Endothelial cell of umbilical vein (primary cell): Measurements from ENCODE around the gene SPNS1.

Source experiments
- CTCF ChIP-seq, 2 donors: IDR thresholded peaks; 1 replicate in 1 of 2; 2 replicates in 1 of 2; pipeline ENCODE4 v1.5.1; 2011; ENCODE audit warnings: low read length in 2 of 2, mild to moderate bottlenecking in 2 of 2, moderate library complexity in 2 of 2, control low read depth in 1 of 2, inconsistent platforms in 1 of 2, low read depth in 1 of 2; ENCODE audit not compliant: insufficient read depth in 1 of 2; ENCODE audit errors: extremely low read depth in 1 of 2
- EZH2 ChIP-seq: IDR thresholded peaks from 2 replicates; pipeline ENCODE4 v1.6.1; 2012; ENCODE audit warnings: borderline replicate concordance, low read depth, mild to moderate bottlenecking, moderate library complexity, low read length, inconsistent platforms; ENCODE audit not compliant: severe bottlenecking
- FOS ChIP-seq: IDR thresholded peaks from 2 replicates; pipeline ENCODE4 v1.6.1; 2011; ENCODE audit warnings: mild to moderate bottlenecking, low read length, moderate library complexity, borderline replicate concordance; ENCODE audit not compliant: insufficient read depth
- GATA2 ChIP-seq: IDR thresholded peaks from 2 replicates; pipeline ENCODE4 v1.7.0; 2011; ENCODE audit warnings: low read depth, mild to moderate bottlenecking, moderate library complexity, mixed read lengths, low read length; ENCODE audit not compliant: insufficient read length, insufficient read depth
- JUN ChIP-seq: IDR thresholded peaks from 2 replicates; pipeline ENCODE4 v1.6.1; 2011; ENCODE audit warnings: borderline replicate concordance, low read depth; ENCODE audit not compliant: insufficient read length, insufficient read depth
- MAX ChIP-seq: IDR thresholded peaks from 2 replicates; pipeline ENCODE4 v1.6.1; 2011; ENCODE audit not compliant: insufficient read depth, insufficient read length
- MYC ChIP-seq: IDR thresholded peaks from one replicate; pipeline ENCODE4 v1.6.1; 2011; ENCODE audit warnings: mild to moderate bottlenecking, low read depth, low read length
- POLR2A ChIP-seq: IDR thresholded peaks from 2 replicates; pipeline ENCODE4 v1.6.1; 2012; ENCODE audit warnings: low read depth, mild to moderate bottlenecking, control low read depth, low read length
- POLR2AphosphoS5 ChIP-seq: IDR thresholded peaks from 2 replicates; pipeline ENCODE4 v1.6.1; 2012; ENCODE audit warnings: low read depth, mild to moderate bottlenecking, control low read depth, low read length, moderate library complexity; ENCODE audit not compliant: insufficient read depth

- TF ChIP-seq POLR2AphosphoS5 (no peak), CTCF (IDR thresholded peaks at IDR 0.05; ENCODE audit: extremely low read depth in 1 of 2, insufficient read depth in 1 of 2, low read depth in 1 of 2, low read length in 2 of 2) (no peak), POLR2A (no peak), MYC (no peak), MAX (no peak), EZH2 (no peak), JUN (no peak), GATA2 (no peak), FOS (no peak)
Measured at GRCh38 chr16:28989363-28989762, 14.8 kb downstream of the SPNS1 start.
